GM12878 (cell line): ENCODE measurements around the gene ATXN1. TPM values are rescaled to one million over a fixed set of nuclear protein-coding genes. Genes with fewer than 3 reads are reported as not detected.

Experiments
- ATF7 ChIP-seq: fragments of 450-650 bp; IDR thresholded peaks from 2 replicates; pipeline ENCODE4 v1.6.1; 2016; ENCODE audit warnings: low read depth, mild to moderate bottlenecking
- BCL11A ChIP-seq: IDR thresholded peaks from 2 replicates; pipeline ENCODE4 v1.6.1; 2011; ENCODE audit warnings: low read depth, low read length
- CREM ChIP-seq: IDR thresholded peaks from 2 replicates; pipeline ENCODE4 v1.6.1; 2014; ENCODE audit warnings: antibody characterized with exemption, low read depth
- DPF2 ChIP-seq: fragments of 450-650 bp; IDR thresholded peaks from 2 replicates; pipeline ENCODE4 v1.6.1; 2017; ENCODE audit warnings: mild to moderate bottlenecking
- HCFC1 ChIP-seq: fragments of 150-350 bp; IDR thresholded peaks from 2 replicates; pipeline ENCODE4 v1.6.1; 2014; ENCODE audit warnings: low read length
- IKZF1 ChIP-seq: fragments of 450-650 bp; conservative IDR thresholded peaks from 2 replicates; pipeline ENCODE4 v1.6.1; 2017; ENCODE audit warnings: antibody characterized with exemption, mild to moderate bottlenecking
- LARP7 ChIP-seq: fragments of 450-650 bp; IDR thresholded peaks from 2 replicates; pipeline ENCODE4 v1.6.1; 2017; ENCODE audit warnings: mild to moderate bottlenecking
- MTA3 ChIP-seq: IDR thresholded peaks from 2 replicates; pipeline ENCODE4 v1.6.1; 2012; ENCODE audit warnings: low read length, inconsistent platforms, borderline replicate concordance
- NFIC ChIP-seq: IDR thresholded peaks from 2 replicates; pipeline ENCODE4 v1.6.1; 2012; ENCODE audit warnings: low read depth, mild to moderate bottlenecking, inconsistent platforms, low read length, moderate library complexity
- POLR2A ChIP-seq: IDR thresholded peaks from 2 replicates; pipeline ENCODE4 v1.6.1; 2011; ENCODE audit warnings: low read depth, mild to moderate bottlenecking, low read length
- POU2F2 ChIP-seq: IDR thresholded peaks from 3 replicates; pipeline ENCODE4 v1.6.1; 2011; ENCODE audit warnings: low read depth, mild to moderate bottlenecking, low read length, borderline replicate concordance
- RBBP5 ChIP-seq: fragments of 200-600 bp; sonication (generic); conservative IDR thresholded peaks from 2 replicates; pipeline ENCODE4 v1.6.1; 2016
- RFX5 ChIP-seq: IDR thresholded peaks from 2 replicates; pipeline ENCODE4 v1.6.1; 2011; ENCODE audit warnings: low read depth, low read length, improper control_type of control experiment
- RUNX3 ChIP-seq: IDR thresholded peaks from 2 replicates; pipeline ENCODE4 v1.6.1; 2012; ENCODE audit warnings: low read length, inconsistent platforms
- SIN3A ChIP-seq: IDR thresholded peaks from 2 replicates; pipeline ENCODE4 v1.6.1; 2012; ENCODE audit warnings: low read depth, low read length, improper control_type of control experiment
- SMARCA5 ChIP-seq: fragments of 450-650 bp; IDR thresholded peaks from 2 replicates; pipeline ENCODE4 v1.6.1; 2017; ENCODE audit warnings: mild to moderate bottlenecking
- SUPT20H ChIP-seq: IDR thresholded peaks from 2 replicates; pipeline ENCODE4 v1.6.1; 2011; ENCODE audit warnings: low read depth, mild to moderate bottlenecking, low read length, moderate library complexity, borderline replicate concordance; ENCODE audit not compliant: control insufficient read depth
- SUZ12 ChIP-seq: fragments of 200-600 bp; sonication (generic); IDR thresholded peaks from one replicate; pipeline ENCODE4 v1.6.1; 2018; ENCODE audit warnings: antibody characterized with exemption, mild to moderate bottlenecking; ENCODE audit not compliant: unreplicated experiment
- ZSCAN29 ChIP-seq: fragments of 450-650 bp; IDR thresholded peaks from 2 replicates; pipeline ENCODE4 v1.6.1; 2017; ENCODE audit warnings: mild to moderate bottlenecking, moderate library complexity
- ZZZ3 ChIP-seq: IDR thresholded peaks from 2 replicates; pipeline ENCODE4 v1.6.1; 2011; ENCODE audit warnings: low read depth; ENCODE audit not compliant: control insufficient read depth, insufficient read length
- polyA plus RNA-seq, 11 experiments: library from polyadenylated mRNA; depleted of rRNA in 4 of 11; unstranded in 6 of 11; stranded (reverse) in 5 of 11; fragments of >200 nt; fragmentation: Nextera tagmentation in 4 of 11; fragmentation: Illumina TruSeq in 1 of 11; extraction: Ambion mirVana in 4 of 11; extraction: Trizol in 1 of 11; gene quantifications; 1 replicate in 1 of 11; 2 replicates in 10 of 11; pipeline versions ENCODE4 v1.2.1 to v1.2.3, GENCODE V29; 2011 to 2016; ENCODE audit warnings: inconsistent platforms in 2 of 11, missing spikeins in 2 of 11, low read depth in 1 of 11
- total RNA-seq, 4 experiments: library from RNA; depleted of rRNA in 3 of 4; stranded (reverse); fragments of >200 nt in 3 of 4; fragmentation: Illumina TruSeq in 1 of 4; extraction: Trizol in 1 of 4; gene quantifications; 2 replicates each; pipeline versions ENCODE4 v1.2.1 to v1.2.3, GENCODE V29; 2013 to 2021
- TF ChIP-seq, protein P1 (sequence below): fragments of 450-650 bp; IDR thresholded peaks from 2 replicates; pipeline ENCODE4 v1.6.1; 2017; ENCODE audit warnings: mild to moderate bottlenecking, moderate library complexity
- TF ChIP-seq, protein P2 (sequence below): fragments of 150-350 bp; IDR thresholded peaks from 2 replicates; pipeline ENCODE4 v1.6.1; 2014; ENCODE audit warnings: mild to moderate bottlenecking, low read depth, low read length
- TF ChIP-seq, protein P3 (sequence below): fragments of 450-650 bp; IDR thresholded peaks from 2 replicates; pipeline ENCODE4 v1.6.1; 2017; ENCODE audit warnings: borderline replicate concordance
- TF ChIP-seq, protein P4 (sequence below): fragments of 450-650 bp; IDR thresholded peaks from 2 replicates; pipeline ENCODE4 v1.6.1; 2018; ENCODE audit warnings: mild to moderate bottlenecking, low read depth, moderate library complexity; ENCODE audit not compliant: partially characterized antibody

Gene ATXN1
- total and polyA plus RNA-seq, 10 of the 15 experiments (the other 5 are each of a cell fraction or from before 2014, with no cell fraction given) = 12.2 to 51.2 (median 20.5) TPM

DNA sequence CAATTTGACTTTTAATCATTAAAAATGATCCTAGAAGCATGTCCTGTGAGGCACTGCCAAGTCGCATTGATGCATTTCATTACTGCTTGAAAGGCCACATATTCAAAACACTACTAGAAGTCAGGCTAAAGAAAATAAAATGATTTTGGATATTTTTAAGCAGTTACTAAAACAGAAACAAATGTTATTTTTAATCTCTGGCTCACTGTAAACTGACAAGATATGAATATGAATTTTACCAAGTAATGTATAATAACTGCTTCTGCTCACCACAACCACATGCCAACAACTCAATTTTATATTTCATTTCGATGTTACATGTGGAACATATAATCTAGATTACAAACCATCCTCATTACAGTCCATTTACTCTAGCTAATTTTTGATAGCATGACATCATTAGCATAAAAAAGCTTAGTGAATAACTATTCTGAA is 90.6 kb downstream of the ATXN1 start (continued):
- TF ChIP-seq, protein P1, sequence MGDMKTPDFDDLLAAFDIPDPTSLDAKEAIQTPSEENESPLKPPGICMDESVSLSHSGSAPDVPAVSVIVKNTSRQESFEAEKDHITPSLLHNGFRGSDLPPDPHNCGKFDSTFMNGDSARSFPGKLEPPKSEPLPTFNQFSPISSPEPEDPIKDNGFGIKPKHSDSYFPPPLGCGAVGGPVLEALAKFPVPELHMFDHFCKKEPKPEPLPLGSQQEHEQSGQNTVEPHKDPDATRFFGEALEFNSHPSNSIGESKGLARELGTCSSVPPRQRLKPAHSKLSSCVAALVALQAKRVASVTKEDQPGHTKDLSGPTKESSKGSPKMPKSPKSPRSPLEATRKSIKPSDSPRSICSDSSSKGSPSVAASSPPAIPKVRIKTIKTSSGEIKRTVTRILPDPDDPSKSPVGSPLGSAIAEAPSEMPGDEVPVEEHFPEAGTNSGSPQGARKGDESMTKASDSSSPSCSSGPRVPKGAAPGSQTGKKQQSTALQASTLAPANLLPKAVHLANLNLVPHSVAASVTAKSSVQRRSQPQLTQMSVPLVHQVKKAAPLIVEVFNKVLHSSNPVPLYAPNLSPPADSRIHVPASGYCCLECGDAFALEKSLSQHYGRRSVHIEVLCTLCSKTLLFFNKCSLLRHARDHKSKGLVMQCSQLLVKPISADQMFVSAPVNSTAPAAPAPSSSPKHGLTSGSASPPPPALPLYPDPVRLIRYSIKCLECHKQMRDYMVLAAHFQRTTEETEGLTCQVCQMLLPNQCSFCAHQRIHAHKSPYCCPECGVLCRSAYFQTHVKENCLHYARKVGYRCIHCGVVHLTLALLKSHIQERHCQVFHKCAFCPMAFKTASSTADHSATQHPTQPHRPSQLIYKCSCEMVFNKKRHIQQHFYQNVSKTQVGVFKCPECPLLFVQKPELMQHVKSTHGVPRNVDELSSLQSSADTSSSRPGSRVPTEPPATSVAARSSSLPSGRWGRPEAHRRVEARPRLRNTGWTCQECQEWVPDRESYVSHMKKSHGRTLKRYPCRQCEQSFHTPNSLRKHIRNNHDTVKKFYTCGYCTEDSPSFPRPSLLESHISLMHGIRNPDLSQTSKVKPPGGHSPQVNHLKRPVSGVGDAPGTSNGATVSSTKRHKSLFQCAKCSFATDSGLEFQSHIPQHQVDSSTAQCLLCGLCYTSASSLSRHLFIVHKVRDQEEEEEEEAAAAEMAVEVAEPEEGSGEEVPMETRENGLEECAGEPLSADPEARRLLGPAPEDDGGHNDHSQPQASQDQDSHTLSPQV = no peak
- TF ChIP-seq ATF7 (no peak), POU2F2 (no peak), ZZZ3 (no peak), RFX5 (no peak), NFIC (peak; percentile 99), SUPT20H (no peak), MTA3 (peak; percentile 44; the same call in 1 of the 2 replicates), RBBP5 (no peak), SUZ12 (no peak), ZSCAN29 (no peak), CREM (peak; percentile 84), HCFC1 (no peak), DPF2 (peak; percentile 35; the same call in 1 of the 2 replicates), IKZF1 (no peak), BCL11A (peak; percentile 61), RUNX3 (peak; percentile 82), SMARCA5 (no peak), LARP7 (no peak), POLR2A (no peak), SIN3A (no peak)
- TF ChIP-seq, protein P2, sequence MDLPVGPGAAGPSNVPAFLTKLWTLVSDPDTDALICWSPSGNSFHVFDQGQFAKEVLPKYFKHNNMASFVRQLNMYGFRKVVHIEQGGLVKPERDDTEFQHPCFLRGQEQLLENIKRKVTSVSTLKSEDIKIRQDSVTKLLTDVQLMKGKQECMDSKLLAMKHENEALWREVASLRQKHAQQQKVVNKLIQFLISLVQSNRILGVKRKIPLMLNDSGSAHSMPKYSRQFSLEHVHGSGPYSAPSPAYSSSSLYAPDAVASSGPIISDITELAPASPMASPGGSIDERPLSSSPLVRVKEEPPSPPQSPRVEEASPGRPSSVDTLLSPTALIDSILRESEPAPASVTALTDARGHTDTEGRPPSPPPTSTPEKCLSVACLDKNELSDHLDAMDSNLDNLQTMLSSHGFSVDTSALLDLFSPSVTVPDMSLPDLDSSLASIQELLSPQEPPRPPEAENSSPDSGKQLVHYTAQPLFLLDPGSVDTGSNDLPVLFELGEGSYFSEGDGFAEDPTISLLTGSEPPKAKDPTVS = no peak
- TF ChIP-seq, protein P3, sequence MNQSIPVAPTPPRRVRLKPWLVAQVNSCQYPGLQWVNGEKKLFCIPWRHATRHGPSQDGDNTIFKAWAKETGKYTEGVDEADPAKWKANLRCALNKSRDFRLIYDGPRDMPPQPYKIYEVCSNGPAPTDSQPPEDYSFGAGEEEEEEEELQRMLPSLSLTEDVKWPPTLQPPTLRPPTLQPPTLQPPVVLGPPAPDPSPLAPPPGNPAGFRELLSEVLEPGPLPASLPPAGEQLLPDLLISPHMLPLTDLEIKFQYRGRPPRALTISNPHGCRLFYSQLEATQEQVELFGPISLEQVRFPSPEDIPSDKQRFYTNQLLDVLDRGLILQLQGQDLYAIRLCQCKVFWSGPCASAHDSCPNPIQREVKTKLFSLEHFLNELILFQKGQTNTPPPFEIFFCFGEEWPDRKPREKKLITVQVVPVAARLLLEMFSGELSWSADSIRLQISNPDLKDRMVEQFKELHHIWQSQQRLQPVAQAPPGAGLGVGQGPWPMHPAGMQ = no peak
- TF ChIP-seq, protein P4, sequence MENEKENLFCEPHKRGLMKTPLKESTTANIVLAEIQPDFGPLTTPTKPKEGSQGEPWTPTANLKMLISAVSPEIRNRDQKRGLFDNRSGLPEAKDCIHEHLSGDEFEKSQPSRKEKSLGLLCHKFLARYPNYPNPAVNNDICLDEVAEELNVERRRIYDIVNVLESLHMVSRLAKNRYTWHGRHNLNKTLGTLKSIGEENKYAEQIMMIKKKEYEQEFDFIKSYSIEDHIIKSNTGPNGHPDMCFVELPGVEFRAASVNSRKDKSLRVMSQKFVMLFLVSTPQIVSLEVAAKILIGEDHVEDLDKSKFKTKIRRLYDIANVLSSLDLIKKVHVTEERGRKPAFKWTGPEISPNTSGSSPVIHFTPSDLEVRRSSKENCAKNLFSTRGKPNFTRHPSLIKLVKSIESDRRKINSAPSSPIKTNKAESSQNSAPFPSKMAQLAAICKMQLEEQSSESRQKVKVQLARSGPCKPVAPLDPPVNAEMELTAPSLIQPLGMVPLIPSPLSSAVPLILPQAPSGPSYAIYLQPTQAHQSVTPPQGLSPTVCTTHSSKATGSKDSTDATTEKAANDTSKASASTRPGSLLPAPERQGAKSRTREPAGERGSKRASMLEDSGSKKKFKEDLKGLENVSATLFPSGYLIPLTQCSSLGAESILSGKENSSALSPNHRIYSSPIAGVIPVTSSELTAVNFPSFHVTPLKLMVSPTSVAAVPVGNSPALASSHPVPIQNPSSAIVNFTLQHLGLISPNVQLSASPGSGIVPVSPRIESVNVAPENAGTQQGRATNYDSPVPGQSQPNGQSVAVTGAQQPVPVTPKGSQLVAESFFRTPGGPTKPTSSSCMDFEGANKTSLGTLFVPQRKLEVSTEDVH = no peak
